Measurements from ENCODE around the gene HHLA2.
"Not testable (repeated sequence)": the region's sequence is repeated elsewhere in the genome, so short reads cannot be mapped to it uniquely, and the experiment has no call there.

HHLA2 gene

GRCh38 chr3:108268235-108268634, 28.1 kb upstream of the HHLA2 start:
- not testable (repeated sequence) for H2BK5ac ChIP-seq (ENCODE audit: low read length); H3K4me3 ChIP-seq (ENCODE audit: low read length); H3K4me1 ChIP-seq (ENCODE audit: control insufficient read depth, low read depth, low read length); H3K56ac ChIP-seq (ENCODE audit: low read length); H3K27ac ChIP-seq (ENCODE audit: low read depth, low read length); H3K79me2 ChIP-seq (ENCODE audit: control insufficient read depth, insufficient read depth, low read length); H3K27me3 ChIP-seq (ENCODE audit: insufficient read depth, low read length, poor library complexity); H3K4ac ChIP-seq (ENCODE audit: low read depth, low read length); H3K18ac ChIP-seq (ENCODE audit: low read length); H2AK5ac ChIP-seq (ENCODE audit: low read length); H4K8ac ChIP-seq (ENCODE audit: low read depth, low read length); H2BK120ac ChIP-seq (ENCODE audit: low read depth, low read length); H2BK15ac ChIP-seq (replicated peaks; ENCODE audit: low read depth); H4K5ac ChIP-seq (ENCODE audit: low read length); H3K36me3 ChIP-seq (ENCODE audit: control insufficient read depth, insufficient read depth, low read length); H3K23ac ChIP-seq (ENCODE audit: low read length); H3K79me1 ChIP-seq (ENCODE audit: low read length); H3K4me2 ChIP-seq (ENCODE audit: low read length); DNase-seq; H3K9ac ChIP-seq (ENCODE audit: low read length)
- no CpG with 5 or more reads among the region's 3 CpGs for WGBS (ENCODE audit: extremely low coverage, insufficient coverage, low lambda C conversion rate)

DNA sequence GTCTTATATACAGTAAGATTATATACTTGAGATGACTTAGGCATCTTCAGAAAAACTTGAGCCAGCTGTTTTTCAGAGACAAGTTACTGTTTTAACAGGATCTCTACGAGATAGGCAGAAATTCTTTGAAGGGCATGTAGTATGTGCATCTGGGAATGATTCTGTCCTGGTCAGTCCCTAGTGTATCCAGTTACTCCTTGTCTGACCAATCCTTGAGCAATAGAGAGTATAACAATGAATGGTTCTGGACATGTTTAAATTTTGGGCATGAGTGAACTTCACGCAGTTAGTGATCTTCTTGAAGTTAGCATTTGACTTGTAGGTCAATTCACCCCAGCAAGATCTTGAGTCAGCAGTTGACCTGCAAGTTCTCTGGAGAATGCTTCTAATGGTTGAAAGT, 24.7 kb upstream of the HHLA2 start:
- Histone ChIP-seq H3K56ac (ENCODE audit: low read length) (no peak overlapping the region), H3K36me3 (ENCODE audit: control insufficient read depth, insufficient read depth, low read length) (no peaks in the 10 kb centered on the region), H3K4me1 (ENCODE audit: control insufficient read depth, low read depth, low read length) (no peaks in the 10 kb centered on the region), H2BK15ac (replicated peaks; ENCODE audit: low read depth) (no peak overlapping the region), H3K4ac (ENCODE audit: low read depth, low read length) (no peak overlapping the region), H3K27ac (ENCODE audit: low read depth, low read length) (no peak overlapping the region), H4K8ac (ENCODE audit: low read depth, low read length) (no peak overlapping the region), H3K79me1 (ENCODE audit: low read length) (no peaks in the 10 kb centered on the region), H3K4me2 (ENCODE audit: low read length) (no peak overlapping the region), H2BK120ac (ENCODE audit: low read depth, low read length) (no peak overlapping the region), H3K9ac (ENCODE audit: low read length) (no peak overlapping the region), H4K5ac (ENCODE audit: low read length) (no peak overlapping the region), H2BK5ac (ENCODE audit: low read length) (no peak overlapping the region), H3K23ac (ENCODE audit: low read length) (no peak overlapping the region), H3K4me3 (ENCODE audit: low read length) (no peak overlapping the region), H3K79me2 (ENCODE audit: control insufficient read depth, insufficient read depth, low read length) (no peaks in the 10 kb centered on the region), H2AK5ac (ENCODE audit: low read length) (no peak overlapping the region), H3K18ac (ENCODE audit: low read length) (no peak overlapping the region), H3K27me3 (ENCODE audit: insufficient read depth, low read length, poor library complexity) (no peaks in the 10 kb centered on the region)
- no peak for DNase-seq
- no CpG with 5 or more reads among the region's 2 CpGs for WGBS (ENCODE audit: extremely low coverage, insufficient coverage, low lambda C conversion rate)

GRCh38 chr3:108279066-108279465, 17.3 kb upstream of the HHLA2 start:
- H2AK5ac ChIP-seq (ENCODE audit: low read length); H3K9ac ChIP-seq (ENCODE audit: low read length); H3K4me3 ChIP-seq (ENCODE audit: low read length); DNase-seq; H3K79me2 ChIP-seq (ENCODE audit: control insufficient read depth, insufficient read depth, low read length); H3K56ac ChIP-seq (ENCODE audit: low read length); H2BK120ac ChIP-seq (ENCODE audit: low read depth, low read length); H3K27me3 ChIP-seq (ENCODE audit: insufficient read depth, low read length, poor library complexity); H3K4ac ChIP-seq (ENCODE audit: low read depth, low read length); H4K5ac ChIP-seq (ENCODE audit: low read length); H3K79me1 ChIP-seq (ENCODE audit: low read length); H3K4me1 ChIP-seq (ENCODE audit: control insufficient read depth, low read depth, low read length); H3K36me3 ChIP-seq (ENCODE audit: control insufficient read depth, insufficient read depth, low read length); H3K27ac ChIP-seq (ENCODE audit: low read depth, low read length); H2BK15ac ChIP-seq (replicated peaks; ENCODE audit: low read depth); H4K8ac ChIP-seq (ENCODE audit: low read depth, low read length); H3K23ac ChIP-seq (ENCODE audit: low read length); H3K4me2 ChIP-seq (ENCODE audit: low read length); H3K18ac ChIP-seq (ENCODE audit: low read length); H2BK5ac ChIP-seq (ENCODE audit: low read length): not testable (repeated sequence)
- WGBS (ENCODE audit: extremely low coverage, insufficient coverage, low lambda C conversion rate) = no CpG with 5 or more reads among the region's 4 CpGs

DNA sequence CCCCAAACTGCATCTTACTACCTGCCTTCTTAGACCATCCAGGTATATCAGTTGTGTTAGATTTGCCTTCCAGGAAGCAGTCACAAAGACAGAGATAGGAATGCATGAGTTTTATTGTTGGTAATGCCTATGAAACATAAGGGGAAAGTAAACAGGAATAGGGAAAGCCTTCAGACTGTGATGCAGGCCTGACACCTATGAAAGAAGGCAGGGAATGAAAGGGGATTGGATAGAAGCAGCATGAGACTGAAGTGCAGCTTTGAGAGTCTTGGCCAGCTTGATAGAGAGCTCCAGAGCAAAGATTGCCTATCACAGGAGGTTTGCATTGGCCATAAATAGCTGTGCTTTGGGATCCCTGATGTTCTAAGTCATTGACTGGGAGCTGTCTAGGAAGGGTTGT, 15.9 kb upstream of the HHLA2 start:
- Histone ChIP-seq H3K23ac (ENCODE audit: low read length) (no peak overlapping the region), H2AK5ac (ENCODE audit: low read length) (no peak overlapping the region), H3K18ac (ENCODE audit: low read length) (no peak overlapping the region), H3K4me3 (ENCODE audit: low read length) (no peak overlapping the region), H2BK120ac (ENCODE audit: low read depth, low read length) (no peak overlapping the region), H3K4me1 (ENCODE audit: control insufficient read depth, low read depth, low read length) (no peaks in the 10 kb centered on the region), H3K79me2 (ENCODE audit: control insufficient read depth, insufficient read depth, low read length) (no peaks in the 10 kb centered on the region), H3K79me1 (ENCODE audit: low read length) (no peaks in the 10 kb centered on the region), H3K36me3 (ENCODE audit: control insufficient read depth, insufficient read depth, low read length) (no peaks in the 10 kb centered on the region), H3K27ac (ENCODE audit: low read depth, low read length) (no peak overlapping the region), H2BK5ac (ENCODE audit: low read length) (no peak overlapping the region), H3K27me3 (ENCODE audit: insufficient read depth, low read length, poor library complexity) (no peaks in the 10 kb centered on the region), H3K4ac (ENCODE audit: low read depth, low read length) (no peak overlapping the region), H4K5ac (ENCODE audit: low read length) (no peak overlapping the region), H2BK15ac (replicated peaks; ENCODE audit: low read depth) (no peak overlapping the region), H3K9ac (ENCODE audit: low read length) (no peak overlapping the region), H4K8ac (ENCODE audit: low read depth, low read length) (no peak overlapping the region), H3K56ac (ENCODE audit: low read length) (no peak overlapping the region), H3K4me2 (ENCODE audit: low read length) (no peak overlapping the region)
- no peak for DNase-seq

GRCh38 chr3:108281670-108282069, 14.7 kb upstream of the HHLA2 start:
- H3K56ac ChIP-seq (ENCODE audit: low read length) = no peak overlapping the region
- H4K5ac ChIP-seq (ENCODE audit: low read length) = no peak overlapping the region
- H3K23ac ChIP-seq (ENCODE audit: low read length) = no peak overlapping the region
- no peak overlapping the region for H3K9ac ChIP-seq (ENCODE audit: low read length)
- no peak overlapping the region for H2BK15ac ChIP-seq (replicated peaks; ENCODE audit: low read depth)
- no peak overlapping the region for H2AK5ac ChIP-seq (ENCODE audit: low read length)
- H3K4me1 ChIP-seq (ENCODE audit: control insufficient read depth, low read depth, low read length) = no peaks in the 10 kb centered on the region
- no peak overlapping the region for H3K4me2 ChIP-seq (ENCODE audit: low read length)
- no peak for DNase-seq
- no peaks in the 10 kb centered on the region for H3K36me3 ChIP-seq (ENCODE audit: control insufficient read depth, insufficient read depth, low read length)
- H3K27me3 ChIP-seq (ENCODE audit: insufficient read depth, low read length, poor library complexity) = no peaks in the 10 kb centered on the region
- no peak overlapping the region for H3K18ac ChIP-seq (ENCODE audit: low read length)
- H2BK120ac ChIP-seq (ENCODE audit: low read depth, low read length) = no peak overlapping the region
- no peak overlapping the region for H2BK5ac ChIP-seq (ENCODE audit: low read length)
- no peaks in the 10 kb centered on the region for H3K79me1 ChIP-seq (ENCODE audit: low read length)
- no peak overlapping the region for H3K27ac ChIP-seq (ENCODE audit: low read depth, low read length)
- H3K4ac ChIP-seq (ENCODE audit: low read depth, low read length) = no peak overlapping the region
- no peak overlapping the region for H3K4me3 ChIP-seq (ENCODE audit: low read length)
- no peaks in the 10 kb centered on the region for H3K79me2 ChIP-seq (ENCODE audit: control insufficient read depth, insufficient read depth, low read length)
- no peak overlapping the region for H4K8ac ChIP-seq (ENCODE audit: low read depth, low read length)

DNA sequence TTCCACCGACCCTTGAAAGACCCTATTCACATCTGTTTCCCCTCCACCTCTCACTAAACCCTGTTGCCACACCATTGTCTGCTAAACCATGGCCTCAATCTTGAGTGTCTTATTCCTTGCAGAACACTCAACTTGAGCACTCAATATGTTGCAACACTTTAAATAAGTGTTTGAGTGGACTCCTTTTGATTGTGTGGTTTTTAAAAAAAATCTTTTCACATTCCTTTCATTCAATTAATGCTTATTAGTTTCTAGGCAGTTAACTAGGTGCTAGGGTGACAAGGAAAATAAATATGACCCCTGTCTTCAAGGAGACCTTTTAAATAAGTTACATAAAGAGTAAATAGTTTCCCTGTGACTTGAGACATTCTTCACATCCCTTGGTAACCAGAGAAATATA, 13.3 kb upstream of the HHLA2 start:
- Histone ChIP-seq H3K56ac (ENCODE audit: low read length) (no peak overlapping the region), H4K5ac (ENCODE audit: low read length) (no peak overlapping the region), H3K79me1 (ENCODE audit: low read length) (no peaks in the 10 kb centered on the region), H4K8ac (ENCODE audit: low read depth, low read length) (no peak overlapping the region), H3K79me2 (ENCODE audit: control insufficient read depth, insufficient read depth, low read length) (no peaks in the 10 kb centered on the region), H2BK15ac (replicated peaks; ENCODE audit: low read depth) (no peak overlapping the region), H3K27ac (ENCODE audit: low read depth, low read length) (no peak overlapping the region), H3K18ac (ENCODE audit: low read length) (no peak overlapping the region), H3K23ac (ENCODE audit: low read length) (no peak overlapping the region), H3K4ac (ENCODE audit: low read depth, low read length) (no peak overlapping the region), H2BK5ac (ENCODE audit: low read length) (no peak overlapping the region), H3K27me3 (ENCODE audit: insufficient read depth, low read length, poor library complexity) (no peaks in the 10 kb centered on the region), H3K9ac (ENCODE audit: low read length) (no peak overlapping the region), H3K4me3 (ENCODE audit: low read length) (no peak overlapping the region), H2BK120ac (ENCODE audit: low read depth, low read length) (no peak overlapping the region), H2AK5ac (ENCODE audit: low read length) (no peak overlapping the region), H3K4me1 (ENCODE audit: control insufficient read depth, low read depth, low read length) (no peaks in the 10 kb centered on the region), H3K36me3 (ENCODE audit: control insufficient read depth, insufficient read depth, low read length) (no peaks in the 10 kb centered on the region), H3K4me2 (ENCODE audit: low read length) (no peak overlapping the region)
- no CpG with 5 or more reads among the region's 1 CpG for WGBS (ENCODE audit: extremely low coverage, insufficient coverage, low lambda C conversion rate)
- DNase-seq = no peak
